ENCODE results near the gene ADAM19. TPM values are rescaled to one million over a fixed set of nuclear protein-coding genes. Genes with fewer than 3 reads are reported as not detected.

The ADAM19 gene
- total and polyA plus RNA-seq, 4 donors: 3.1 to 17.6 (median 12.9) TPM

DNA sequence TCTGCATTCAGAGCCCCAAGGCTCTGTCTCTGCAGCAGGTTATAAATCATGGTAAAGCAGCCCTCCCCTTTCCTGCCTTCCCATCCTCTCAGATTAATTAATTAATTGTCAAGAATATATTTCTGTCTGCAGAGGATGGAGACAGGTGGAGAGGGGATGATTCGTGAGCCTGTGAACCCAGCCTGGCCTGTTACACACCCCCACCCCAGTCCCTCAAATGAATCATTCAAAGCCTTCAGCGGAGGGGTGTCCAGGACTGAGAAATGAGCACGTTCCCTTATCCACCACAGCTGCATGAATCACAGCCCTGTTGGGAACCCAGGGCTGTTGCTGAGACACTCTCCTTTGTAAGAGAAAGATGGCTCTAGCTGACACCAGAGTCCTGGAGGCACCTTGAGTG, 59.6 kb downstream of the ADAM19 start:
- ATAC-seq (ENCODE audit: insufficient read depth, low FRiP score) (no peak), DNase-seq (no peak)
- Histone ChIP-seq H3K36me3 (ENCODE audit: control insufficient read depth in 4 of 4, insufficient read depth in 4 of 4, low read length in 4 of 4) (peaks cover 0 to 5% (median under 1%) of the 10 kb centered on the region in 4 donors), H3K9me3 (ENCODE audit: control insufficient read depth in 4 of 4, insufficient read depth in 3 of 4, low read length in 3 of 4) (no peaks in the 10 kb centered on the region), H3K27ac (ENCODE audit: low read depth in 1 of 2, low read length in 1 of 2) (peak overlapping the region; percentile 82 to 93), H3K4me3 (no peak overlapping the region), H3K9ac (ENCODE audit: insufficient read depth in 1 of 2, low read length in 2 of 2) (no peak overlapping the region), H3K4me1 (ENCODE audit: control insufficient read depth in 5 of 5, insufficient read depth in 5 of 5, low read length in 5 of 5) (peaks cover 0 to 27% (median 14%) of the 10 kb centered on the region in 5 donors), H3K27me3 (ENCODE audit: control insufficient read depth in 3 of 3, insufficient read depth in 3 of 3, low read length in 2 of 3) (no peaks in the 10 kb centered on the region)
- TF ChIP-seq, protein P1, sequence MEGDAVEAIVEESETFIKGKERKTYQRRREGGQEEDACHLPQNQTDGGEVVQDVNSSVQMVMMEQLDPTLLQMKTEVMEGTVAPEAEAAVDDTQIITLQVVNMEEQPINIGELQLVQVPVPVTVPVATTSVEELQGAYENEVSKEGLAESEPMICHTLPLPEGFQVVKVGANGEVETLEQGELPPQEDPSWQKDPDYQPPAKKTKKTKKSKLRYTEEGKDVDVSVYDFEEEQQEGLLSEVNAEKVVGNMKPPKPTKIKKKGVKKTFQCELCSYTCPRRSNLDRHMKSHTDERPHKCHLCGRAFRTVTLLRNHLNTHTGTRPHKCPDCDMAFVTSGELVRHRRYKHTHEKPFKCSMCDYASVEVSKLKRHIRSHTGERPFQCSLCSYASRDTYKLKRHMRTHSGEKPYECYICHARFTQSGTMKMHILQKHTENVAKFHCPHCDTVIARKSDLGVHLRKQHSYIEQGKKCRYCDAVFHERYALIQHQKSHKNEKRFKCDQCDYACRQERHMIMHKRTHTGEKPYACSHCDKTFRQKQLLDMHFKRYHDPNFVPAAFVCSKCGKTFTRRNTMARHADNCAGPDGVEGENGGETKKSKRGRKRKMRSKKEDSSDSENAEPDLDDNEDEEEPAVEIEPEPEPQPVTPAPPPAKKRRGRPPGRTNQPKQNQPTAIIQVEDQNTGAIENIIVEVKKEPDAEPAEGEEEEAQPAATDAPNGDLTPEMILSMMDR (IDR thresholded peaks at IDR 0.05; ENCODE audit: control extremely low read depth, extremely low read depth): no peak
- 74 to 84% methylated on average over 3 of the region's 3 CpGs for WGBS, 2 donors

DNA sequence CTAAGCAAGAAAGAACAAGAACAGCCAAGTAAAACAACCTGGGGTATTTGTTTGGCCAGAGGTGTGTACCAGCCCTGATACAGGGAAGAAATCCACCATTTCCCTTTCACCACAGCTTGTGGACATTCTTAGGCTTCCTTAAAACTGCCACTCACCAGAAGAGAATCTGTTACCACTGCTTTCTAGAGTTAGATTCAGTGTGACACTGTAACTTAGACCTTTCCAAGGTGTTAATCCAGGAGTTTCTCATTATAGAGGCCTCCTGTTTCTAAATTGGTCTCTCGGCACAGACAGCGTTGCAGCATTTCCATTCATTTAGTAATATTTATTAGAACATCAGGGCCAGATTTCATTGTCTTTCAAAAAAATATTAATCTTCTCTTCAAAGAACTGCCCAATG, 60.6 kb downstream of the ADAM19 start:
- DNase-seq: no peak
- peaks cover 0 to 5% (median 2%) of the 10 kb centered on the region in 4 donors for H3K36me3 ChIP-seq (ENCODE audit: control insufficient read depth in 4 of 4, insufficient read depth in 4 of 4, low read length in 4 of 4)
- no peak overlapping the region for H3K4me3 ChIP-seq
- H3K4me1 ChIP-seq (ENCODE audit: control insufficient read depth in 5 of 5, insufficient read depth in 5 of 5, low read length in 5 of 5): peaks cover 0 to 29% (median 16%) of the 10 kb centered on the region in 5 donors
- no peak overlapping the region for H3K9ac ChIP-seq (ENCODE audit: insufficient read depth in 1 of 2, low read length in 2 of 2)
- no peaks in the 10 kb centered on the region for H3K27me3 ChIP-seq (ENCODE audit: control insufficient read depth in 3 of 3, insufficient read depth in 3 of 3, low read length in 2 of 3)
- H3K9me3 ChIP-seq (ENCODE audit: control insufficient read depth in 4 of 4, insufficient read depth in 3 of 4, low read length in 3 of 4): no peaks in the 10 kb centered on the region
- H3K27ac ChIP-seq (ENCODE audit: low read depth in 1 of 2, low read length in 1 of 2): no peak overlapping the region
- no peak for ATAC-seq (ENCODE audit: insufficient read depth, low FRiP score)
- 90 to 95% methylated on average over 2 of the region's 2 CpGs for WGBS, 2 donors
- TF ChIP-seq, protein P1 (IDR thresholded peaks at IDR 0.05; ENCODE audit: control extremely low read depth, extremely low read depth): no peak

DNA sequence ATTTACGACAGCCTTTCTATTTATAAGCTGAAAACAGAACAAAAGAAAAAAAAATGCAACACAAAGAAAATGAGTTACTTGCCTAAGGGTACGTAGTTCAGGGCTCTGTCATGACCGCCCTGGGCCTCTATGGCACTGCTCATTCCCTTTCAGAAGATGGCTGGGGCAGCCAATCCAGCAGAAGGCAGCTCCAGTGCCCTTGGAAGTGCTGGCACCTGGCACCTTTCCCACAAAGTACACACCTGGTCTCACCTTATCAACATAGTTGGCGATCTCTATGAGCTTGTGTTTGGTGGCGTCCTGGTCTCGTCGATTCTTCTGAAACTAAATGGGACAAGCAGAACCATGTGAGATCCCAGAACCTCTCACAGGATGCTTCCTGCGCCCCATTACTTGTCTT, 62.4 kb downstream of the ADAM19 start:
- DNase-seq (no peak), ATAC-seq (ENCODE audit: insufficient read depth, low FRiP score) (no peak)
- peaks cover 0 to 23% (median 16%) of the 10 kb centered on the region in 5 donors for H3K4me1 ChIP-seq (ENCODE audit: control insufficient read depth in 5 of 5, insufficient read depth in 5 of 5, low read length in 5 of 5)
- H3K9me3 ChIP-seq (ENCODE audit: control insufficient read depth in 4 of 4, insufficient read depth in 3 of 4, low read length in 3 of 4): no peaks in the 10 kb centered on the region
- no peak overlapping the region for H3K4me3 ChIP-seq
- peaks cover 1 to 12% (median 7%) of the 10 kb centered on the region in 4 donors for H3K36me3 ChIP-seq (ENCODE audit: control insufficient read depth in 4 of 4, insufficient read depth in 4 of 4, low read length in 4 of 4)
- H3K27me3 ChIP-seq (ENCODE audit: control insufficient read depth in 3 of 3, insufficient read depth in 3 of 3, low read length in 2 of 3): no peaks in the 10 kb centered on the region
- WGBS, 2 donors: 89% methylated on average over 8 of the region's 8 CpGs
- no peak overlapping the region for H3K27ac ChIP-seq (ENCODE audit: low read depth in 1 of 2, low read length in 1 of 2)
- TF ChIP-seq, protein P1 (IDR thresholded peaks at IDR 0.05; ENCODE audit: control extremely low read depth, extremely low read depth): no peak
- no peak overlapping the region for H3K9ac ChIP-seq (ENCODE audit: insufficient read depth in 1 of 2, low read length in 2 of 2)
